Muscle of leg (tissue), 11 donors: ENCODE results near the gene DTWD2. TPM values are rescaled to one million over a fixed set of nuclear protein-coding genes. Genes with fewer than 3 reads are reported as not detected.
"Not testable (repeated sequence)": the region's sequence is repeated elsewhere in the genome, so short reads cannot be mapped to it uniquely, and the experiment has no call there.

Experiments
- DNase-seq: peaks from one replicate; pipeline ENCODE4 v3.0.0; 2013
- H3K27ac ChIP-seq: one replicate; pipeline ENCODE4 v1.5.1; 2013; ENCODE audit warnings: mild to moderate bottlenecking, low read length, control low read depth
- H3K27me3 ChIP-seq: one replicate; pipeline ENCODE4 v1.6.1; 2013; ENCODE audit warnings: low read length; ENCODE audit not compliant: control insufficient read depth, insufficient read depth
- H3K36me3 ChIP-seq: one replicate; pipeline ENCODE4 v1.6.1; 2013; ENCODE audit warnings: low read length; ENCODE audit not compliant: control insufficient read depth, insufficient read depth
- H3K4me1 ChIP-seq: one replicate; pipeline ENCODE4 v1.6.1; 2013; ENCODE audit warnings: low read length; ENCODE audit not compliant: control insufficient read depth, insufficient read depth
- H3K4me3 ChIP-seq: one replicate; pipeline ENCODE4 v1.5.1; 2013; ENCODE audit warnings: low read length, control low read depth
- H3K9me3 ChIP-seq: replicated peaks from 2 replicates; pipeline ENCODE4 v1.6.1; 2013; ENCODE audit warnings: low read depth, low read length; ENCODE audit not compliant: control insufficient read depth
- WGBS: methylation state at CpG from one replicate; pipeline ENCODE4 v1.1.5; 2013; ENCODE audit warnings: missing lambda C conversion rate; ENCODE audit not compliant: insufficient coverage; 5-methylcytosine and 5-hydroxymethylcytosine counted together
- polyA plus RNA-seq, 8 donors: library from polyadenylated mRNA; unstranded; fragments of 120-200 nt; gene quantifications; one replicate each; pipeline versions ENCODE4 v1.2.1 to v1.2.3, GENCODE V29; 2013; ENCODE audit warnings: inconsistent platforms in 1 of 8, low replicate concordance in 1 of 8; ENCODE audit not compliant: insufficient read length in 8 of 8, insufficient read depth in 1 of 8
- total RNA-seq: library from RNA; stranded (reverse); fragments of 120-200 nt; gene quantifications from one replicate; pipeline ENCODE4 v1.2.4, GENCODE V29; 2013

DTWD2 gene
- total and polyA plus RNA-seq, 9 donors, result 4.0 to 9.4 (median 6.0) TPM

- 79% methylated on average over 2 of the region's 2 CpGs for WGBS
- H3K9me3 ChIP-seq, result no peaks in the 10 kb centered on the region
- no peak overlapping the region for H3K4me3 ChIP-seq
- DNase-seq, result peak; percentile 90
- no peaks in the 10 kb centered on the region for H3K27me3 ChIP-seq
- peak overlapping the region; percentile 15 for H3K27ac ChIP-seq
- H3K36me3 ChIP-seq, result no peaks in the 10 kb centered on the region
- no peaks in the 10 kb centered on the region for H3K4me1 ChIP-seq
Measured at GRCh38 chr5:118891252-118891651, 97.1 kb downstream of the DTWD2 start.

DNA sequence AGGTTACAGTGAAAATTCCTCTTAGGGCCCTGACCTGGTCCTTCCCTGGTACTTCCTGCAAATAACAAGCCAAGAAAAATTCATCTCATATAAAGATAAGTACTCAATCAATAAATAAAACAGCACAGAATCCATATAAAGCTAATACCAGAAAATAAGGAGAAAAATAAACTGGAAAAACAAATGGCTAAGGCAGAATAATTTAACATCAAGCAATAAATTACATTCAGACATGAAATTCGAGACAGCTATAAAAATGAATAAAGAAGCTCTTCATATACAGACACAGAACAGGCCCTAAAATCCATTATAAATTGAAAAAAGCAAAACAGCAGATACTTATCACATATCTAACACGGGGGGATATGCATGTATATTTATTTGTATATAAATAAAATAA, 99.2 kb downstream of the DTWD2 start:
- Histone ChIP-seq H3K9me3 (no peaks in the 10 kb centered on the region), H3K27me3 (no peaks in the 10 kb centered on the region), H3K4me1 (no peaks in the 10 kb centered on the region), H3K4me3 (no peak overlapping the region), H3K27ac (no peak overlapping the region), H3K36me3 (no peaks in the 10 kb centered on the region)
- no peak for DNase-seq
- whole genome bisulfite sequencing, result no CpG with 5 or more reads among the region's 2 CpGs

DNA sequence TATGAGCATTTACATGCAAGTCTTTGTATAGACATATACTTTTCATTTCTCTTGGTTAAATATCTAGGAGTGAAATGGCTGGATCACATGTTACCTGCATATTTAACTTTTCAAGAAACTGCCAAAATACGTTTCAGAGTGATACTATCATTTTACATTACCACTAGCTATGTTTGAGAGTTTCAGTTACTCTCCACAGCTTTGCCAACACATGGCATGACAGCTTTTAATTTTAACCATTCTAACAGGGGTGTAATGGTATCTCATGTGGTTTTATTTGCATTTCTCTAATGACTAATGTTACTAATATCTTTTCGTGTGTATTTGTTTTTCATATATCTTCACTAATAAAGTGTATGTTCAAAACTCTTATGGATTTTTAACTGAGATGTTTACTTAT, 99.8 kb downstream of the DTWD2 start:
- H3K36me3 ChIP-seq, result no peaks in the 10 kb centered on the region
- no peak overlapping the region for H3K4me3 ChIP-seq
- H3K9me3 ChIP-seq, result no peaks in the 10 kb centered on the region
- no peaks in the 10 kb centered on the region for H3K27me3 ChIP-seq
- no peaks in the 10 kb centered on the region for H3K4me1 ChIP-seq
- H3K27ac ChIP-seq, result no peak overlapping the region
- DNase-seq, result no peak
- WGBS, result no CpG with 5 or more reads among the region's 2 CpGs

GRCh38 chr5:118883362-118883761, 105.0 kb downstream of the DTWD2 start:
- H3K27me3 ChIP-seq, result no peaks in the 10 kb centered on the region
- DNase-seq, result no peak
- WGBS, result no CpG with 5 or more reads among the region's 2 CpGs

DNA sequence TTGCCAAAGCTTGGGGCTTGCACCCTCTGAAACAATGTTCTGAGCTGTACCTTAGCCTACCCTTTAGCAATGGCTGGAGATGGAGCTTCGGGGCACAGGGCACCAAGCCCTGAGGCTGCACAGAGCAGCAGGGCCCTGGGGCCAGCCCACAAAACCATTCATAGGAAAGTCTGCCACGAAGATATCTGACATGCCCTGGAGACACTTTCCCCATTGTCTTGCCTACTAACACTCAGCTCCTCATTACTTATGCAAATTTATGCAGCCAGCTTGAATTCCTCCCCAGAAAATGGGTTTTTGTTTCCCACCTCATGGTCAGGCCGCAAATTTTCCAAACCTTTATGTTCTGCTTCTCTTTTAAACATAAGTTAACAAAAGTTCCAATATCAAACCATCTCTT, 105.7 kb downstream of the DTWD2 start:
- WGBS, result 95% methylated on average over 3 of the region's 3 CpGs

More at GRCh38 chr5:118883362-118883761, 105.0 kb downstream of the DTWD2 start:
- Histone ChIP-seq H3K9me3 (peaks cover 3% of the 10 kb centered on the region), H3K4me1 (no peaks in the 10 kb centered on the region), H3K4me3 (no peak overlapping the region), H3K27ac (no peak overlapping the region), H3K36me3 (no peaks in the 10 kb centered on the region)

DNA sequence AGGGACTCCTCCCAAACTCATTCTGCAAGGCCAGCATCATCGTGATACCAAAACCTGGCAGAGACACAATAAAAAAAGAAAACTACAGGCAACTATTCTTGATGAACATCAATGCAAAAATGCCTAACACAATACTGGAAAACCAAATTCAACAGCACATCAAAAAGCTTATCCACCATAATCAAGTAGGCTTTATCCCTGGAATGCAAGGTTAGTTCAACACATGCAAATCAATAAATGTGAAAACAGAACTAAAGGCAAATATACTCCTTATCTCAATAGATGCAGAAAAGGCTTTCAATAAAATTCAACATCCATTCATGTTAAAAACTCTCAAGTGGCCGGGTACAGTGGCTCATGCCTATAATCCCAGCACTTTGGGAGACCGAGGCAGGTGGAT, 111.5 kb downstream of the DTWD2 start:
- not testable (repeated sequence) for H3K4me1 ChIP-seq
- peaks cover 21% of the 10 kb centered on the region for H3K9me3 ChIP-seq
- no CpG with 5 or more reads among the region's 3 CpGs for WGBS

More for the DNA sequence above, 105.7 kb downstream of the DTWD2 start:
- Histone ChIP-seq H3K27ac (no peak overlapping the region), H3K27me3 (no peaks in the 10 kb centered on the region), H3K4me1 (no peaks in the 10 kb centered on the region), H3K9me3 (peaks cover 4% of the 10 kb centered on the region), H3K4me3 (no peak overlapping the region), H3K36me3 (no peaks in the 10 kb centered on the region)
- no peak for DNase-seq

GRCh38 chr5:118875131-118875530, 113.2 kb downstream of the DTWD2 start:
- H3K27ac ChIP-seq, result no peak overlapping the region
- H3K9me3 ChIP-seq, result peaks cover 21% of the 10 kb centered on the region
- H3K4me3 ChIP-seq, result no peak overlapping the region
- H3K27me3 ChIP-seq, result no peaks in the 10 kb centered on the region
- no peaks in the 10 kb centered on the region for H3K4me1 ChIP-seq
- DNase-seq, result no peak
- H3K36me3 ChIP-seq, result no peaks in the 10 kb centered on the region

More for the DNA sequence above, 111.5 kb downstream of the DTWD2 start:
- H3K27ac ChIP-seq, DNase-seq, H3K36me3 ChIP-seq, H3K4me3 ChIP-seq, H3K27me3 ChIP-seq: not testable (repeated sequence)

DNA sequence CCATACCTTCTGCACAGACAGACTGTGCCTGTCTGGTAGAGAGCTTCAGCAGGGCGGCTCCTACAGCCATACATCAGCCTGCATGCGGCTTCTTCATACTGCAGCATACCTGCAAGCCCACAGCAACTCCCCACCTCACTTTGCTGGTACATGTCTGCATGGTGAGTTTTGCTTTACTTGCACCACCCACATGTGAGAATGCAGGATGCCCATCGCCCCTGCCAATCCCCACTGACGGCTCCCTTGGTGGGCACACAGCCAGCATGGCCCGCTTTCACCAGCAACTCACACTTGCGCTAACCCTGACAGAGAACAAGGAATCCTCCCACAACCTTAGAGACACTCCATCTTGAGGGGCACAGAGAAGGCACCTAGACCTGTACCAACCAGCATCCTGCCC, 114.9 kb downstream of the DTWD2 start:
- WGBS, result 97% methylated on average over 6 of the region's 6 CpGs
- DNase-seq, result no peak
- Histone ChIP-seq H3K36me3 (no peaks in the 10 kb centered on the region), H3K27me3 (no peaks in the 10 kb centered on the region), H3K4me3 (no peak overlapping the region), H3K9me3 (peaks cover 18% of the 10 kb centered on the region), H3K4me1 (no peaks in the 10 kb centered on the region), H3K27ac (no peak overlapping the region)

DNA sequence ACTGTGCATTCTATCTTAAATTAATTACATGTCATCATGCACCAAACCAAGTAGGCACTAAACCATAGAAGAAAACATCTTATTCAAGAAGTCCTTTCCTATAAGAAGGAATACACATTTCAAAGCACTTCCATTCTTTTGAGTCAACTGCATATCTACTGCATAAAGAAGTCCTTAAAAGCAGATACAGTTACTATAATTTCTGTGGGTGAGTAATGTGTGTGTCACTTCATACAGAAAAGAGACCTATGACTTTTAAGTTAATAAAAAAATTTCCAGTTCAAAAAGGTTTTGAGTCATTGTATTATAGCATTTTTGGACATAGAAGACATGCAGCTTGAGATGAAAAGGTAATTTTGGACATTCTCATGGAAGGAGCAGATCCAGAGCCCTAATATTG, 125.0 kb downstream of the DTWD2 start:
- Histone ChIP-seq H3K27ac (no peak overlapping the region), H3K4me3 (no peak overlapping the region), H3K36me3 (no peaks in the 10 kb centered on the region), H3K4me1 (no peaks in the 10 kb centered on the region), H3K27me3 (no peaks in the 10 kb centered on the region), H3K9me3 (no peaks in the 10 kb centered on the region)
- DNase-seq, result no peak

- Histone ChIP-seq H3K4me1 (no peaks in the 10 kb centered on the region), H3K9me3 (no peaks in the 10 kb centered on the region), H3K27ac (no peak overlapping the region), H3K36me3 (no peaks in the 10 kb centered on the region), H3K4me3 (no peak overlapping the region), H3K27me3 (no peaks in the 10 kb centered on the region)
- DNase-seq, result no peak
Measured at GRCh38 chr5:118862596-118862995, 125.8 kb downstream of the DTWD2 start.

DNA sequence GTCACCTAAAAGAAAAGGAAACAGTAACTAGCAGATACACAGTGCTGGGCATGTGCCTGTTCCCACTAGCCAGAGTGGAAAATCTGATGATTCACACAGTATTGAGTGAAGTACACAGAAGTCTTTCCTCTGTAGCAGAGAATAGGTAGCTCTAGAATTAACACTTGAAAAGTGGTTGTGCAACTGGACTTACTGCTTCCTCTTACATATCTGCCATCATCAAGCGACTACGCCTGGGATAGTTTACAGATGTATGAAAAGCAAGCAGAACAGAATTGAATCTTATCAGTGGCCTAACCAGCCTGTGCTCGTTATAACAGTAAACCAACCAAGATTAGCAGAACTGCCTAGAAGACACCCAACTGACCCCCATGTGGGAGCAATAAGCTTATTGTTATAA, 130.6 kb downstream of the DTWD2 start:
- peak; percentile 33 for DNase-seq
- WGBS, result no CpG with 5 or more reads among the region's 3 CpGs
- no peaks in the 10 kb centered on the region for H3K27me3 ChIP-seq
- no peak overlapping the region for H3K4me3 ChIP-seq
- no peaks in the 10 kb centered on the region for H3K9me3 ChIP-seq
- H3K4me1 ChIP-seq, result no peaks in the 10 kb centered on the region
- H3K36me3 ChIP-seq, result no peaks in the 10 kb centered on the region
- H3K27ac ChIP-seq, result no peak overlapping the region
